ENCODE results near the gene CSKMT.
"Not testable (repeated sequence)": the region's sequence is repeated elsewhere in the genome, so short reads cannot be mapped to it uniquely, and the experiment has no call there.

CSKMT gene

DNA sequence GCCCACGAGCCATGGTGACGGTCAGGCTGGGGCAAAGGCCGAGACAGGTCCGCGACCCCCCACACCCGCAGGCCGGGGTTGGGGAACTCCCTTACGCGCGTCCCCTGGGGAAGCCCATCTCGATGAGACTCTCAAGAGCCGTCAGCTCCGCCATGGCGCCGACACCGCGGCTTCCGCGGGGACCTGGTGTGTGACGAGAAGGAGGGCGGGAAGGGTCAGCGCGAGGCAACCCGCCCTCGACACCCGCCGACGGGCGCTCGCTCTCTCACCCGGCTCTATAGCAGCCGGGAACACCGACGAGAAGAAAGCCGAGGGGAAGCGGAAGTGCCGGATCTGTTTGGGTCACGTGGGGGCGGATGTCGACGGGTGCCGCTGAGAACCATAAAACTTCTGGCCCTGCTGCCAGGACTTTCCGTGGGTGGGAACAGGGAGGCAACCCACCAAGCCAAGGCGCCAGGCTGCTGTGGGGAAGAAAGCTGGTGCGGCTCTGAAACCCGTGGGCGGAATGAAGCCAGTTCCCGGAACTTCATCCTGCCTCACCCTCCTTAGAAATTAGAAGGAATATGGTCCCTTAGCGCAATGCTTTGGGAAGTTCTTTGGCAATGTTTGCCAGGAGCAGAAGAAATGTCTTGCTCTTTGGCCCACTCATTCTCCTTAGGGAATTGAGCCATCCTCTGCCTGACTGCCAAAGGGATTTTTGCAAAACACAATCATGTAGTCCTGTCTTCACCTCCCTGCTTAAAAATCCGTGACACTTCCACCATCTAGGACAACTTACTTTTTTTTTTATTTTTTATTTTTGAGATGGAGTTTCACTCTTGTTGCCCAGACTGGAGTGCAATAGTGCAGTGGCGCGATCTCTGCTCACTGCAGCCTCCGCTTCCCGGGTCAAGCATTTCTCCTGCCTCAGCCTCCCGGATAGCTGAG, 13.9 kb downstream of the CSKMT start, which contains the start of gene UBXN1:
Gene UBXN1, minus strand, starts transcription at position 304 of the 927 bp plus-strand sequence. Its CDS starts 150 bp downstream, at position 154.
- FAIRE-seq (no peak), DNase-seq (ENCODE audit: insufficient read length, low spot score) (peak; percentile 91)
- no peak for TF ChIP-seq CTCF (IDR thresholded peaks at IDR 0.05; ENCODE audit: insufficient read depth, missing control alignments)

GRCh38 chr11:62680825-62681240, 15.7 kb downstream of the CSKMT start:
- no peak for FAIRE-seq
- DNase-seq (ENCODE audit: insufficient read length, low spot score) = no peak
- TF ChIP-seq CTCF (IDR thresholded peaks at IDR 0.05; ENCODE audit: insufficient read depth, missing control alignments) = peak; percentile 61

- DNase-seq (ENCODE audit: insufficient read length, low spot score) (no peak), FAIRE-seq (no peak)
- TF ChIP-seq CTCF (IDR thresholded peaks at IDR 0.05; ENCODE audit: insufficient read depth, missing control alignments) = no peak
These were observed 17.4 kb downstream of the CSKMT start for GRCh38 chr11:62682518-62682917.

- no peak for TF ChIP-seq CTCF (IDR thresholded peaks at IDR 0.05; ENCODE audit: insufficient read depth, missing control alignments)
- no peak for FAIRE-seq
These were observed 22.6 kb downstream of the CSKMT start for GRCh38 chr11:62687508-62688396.

GRCh38 chr11:62688491-62688890, 23.4 kb downstream of the CSKMT start:
- no peak for TF ChIP-seq CTCF (IDR thresholded peaks at IDR 0.05; ENCODE audit: insufficient read depth, missing control alignments)
- DNase-seq (ENCODE audit: insufficient read length, low spot score) (no peak), FAIRE-seq (no peak)

More at GRCh38 chr11:62687508-62688396, 22.6 kb downstream of the CSKMT start:
- DNase-seq (ENCODE audit: insufficient read length, low spot score) = no peak

- DNase-seq (ENCODE audit: insufficient read length, low spot score) = no peak
- TF ChIP-seq CTCF (IDR thresholded peaks at IDR 0.05; ENCODE audit: insufficient read depth, missing control alignments) = no peak
- FAIRE-seq = no peak
These were observed 24.5 kb downstream of the CSKMT start, which contains the start of gene LRRN4CL for GRCh38 chr11:62689421-62690183. Gene LRRN4CL, minus strand, starts transcription at chr11:62689530. Its CDS starts 1,022 bp downstream, at chr11:62688508.

- not testable (repeated sequence) for FAIRE-seq
These were observed 28.5 kb downstream of the CSKMT start for GRCh38 chr11:62693624-62694023.

More at GRCh38 chr11:62693624-62694023, 28.5 kb downstream of the CSKMT start:
- DNase-seq (ENCODE audit: insufficient read length, low spot score) = not testable (repeated sequence)

Measured in D721Med (cell line).